Stomach (tissue), 4 donors: ENCODE measurements around the gene POU2AF2.

Experiments used
- EP300 ChIP-seq: sonication (generic); formaldehyde crosslinking; IDR thresholded peaks from one replicate; pipeline ENCODE4 v1.6.1; 2017; ENCODE audit warnings: antibody characterized with exemption
- POLR2AphosphoS5 ChIP-seq, 3 donors: sonication (generic); formaldehyde crosslinking; IDR thresholded peaks; one replicate each; pipeline ENCODE4 v1.6.1; 2016; ENCODE audit warnings: antibody characterized with exemption in 3 of 3
- TF ChIP-seq, protein P1 (sequence below), 7 experiments: fragments of 450-650 bp in 4 of 7; fragments of 200-600 bp in 3 of 7; sonication (generic) in 3 of 7; IDR thresholded peaks; one replicate each; pipeline ENCODE4 v1.5.1; 2016 to 2019; ENCODE audit warnings: antibody characterized with exemption in 7 of 7, control low read depth in 2 of 7, mild to moderate bottlenecking in 1 of 7

DNA sequence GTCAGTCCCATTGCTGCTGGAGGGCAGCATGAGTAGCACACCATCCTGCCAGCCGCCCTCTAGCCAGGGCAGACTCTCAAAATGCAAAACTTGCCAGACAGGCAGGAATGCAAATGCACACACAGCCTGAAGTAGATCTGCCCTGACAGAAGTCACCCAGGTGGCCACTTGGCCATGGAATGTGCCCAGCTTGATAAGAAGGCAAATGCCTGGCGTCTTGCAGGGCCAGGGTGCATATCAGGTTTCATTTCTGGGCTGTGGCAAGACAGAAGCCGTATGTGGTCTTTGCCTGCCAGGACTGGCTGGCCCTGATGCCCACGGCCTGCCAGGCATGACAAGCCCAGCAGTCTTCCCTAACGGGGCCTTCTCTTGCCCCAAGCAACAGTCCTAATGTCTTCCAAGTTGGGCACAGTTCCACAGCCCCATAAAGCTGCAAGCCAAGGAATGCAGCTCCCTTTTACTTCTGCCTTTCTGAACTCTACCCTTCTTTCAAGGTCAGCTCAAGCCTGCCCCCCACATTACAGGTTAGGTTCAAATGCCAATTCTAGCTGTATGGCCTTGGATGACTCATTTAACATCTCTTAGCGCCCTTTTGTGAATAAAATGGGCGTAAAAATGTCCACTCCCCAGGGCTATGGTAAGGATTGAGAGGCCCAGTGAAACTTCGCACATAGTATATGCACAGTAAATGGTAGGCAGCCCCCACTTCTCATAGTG, 82.5 kb downstream of the POU2AF2 start:
- peak; percentile 50 to 90 (median 87) for TF ChIP-seq POLR2AphosphoS5 (IDR thresholded peaks at IDR 0.05)
- TF ChIP-seq, protein P1, sequence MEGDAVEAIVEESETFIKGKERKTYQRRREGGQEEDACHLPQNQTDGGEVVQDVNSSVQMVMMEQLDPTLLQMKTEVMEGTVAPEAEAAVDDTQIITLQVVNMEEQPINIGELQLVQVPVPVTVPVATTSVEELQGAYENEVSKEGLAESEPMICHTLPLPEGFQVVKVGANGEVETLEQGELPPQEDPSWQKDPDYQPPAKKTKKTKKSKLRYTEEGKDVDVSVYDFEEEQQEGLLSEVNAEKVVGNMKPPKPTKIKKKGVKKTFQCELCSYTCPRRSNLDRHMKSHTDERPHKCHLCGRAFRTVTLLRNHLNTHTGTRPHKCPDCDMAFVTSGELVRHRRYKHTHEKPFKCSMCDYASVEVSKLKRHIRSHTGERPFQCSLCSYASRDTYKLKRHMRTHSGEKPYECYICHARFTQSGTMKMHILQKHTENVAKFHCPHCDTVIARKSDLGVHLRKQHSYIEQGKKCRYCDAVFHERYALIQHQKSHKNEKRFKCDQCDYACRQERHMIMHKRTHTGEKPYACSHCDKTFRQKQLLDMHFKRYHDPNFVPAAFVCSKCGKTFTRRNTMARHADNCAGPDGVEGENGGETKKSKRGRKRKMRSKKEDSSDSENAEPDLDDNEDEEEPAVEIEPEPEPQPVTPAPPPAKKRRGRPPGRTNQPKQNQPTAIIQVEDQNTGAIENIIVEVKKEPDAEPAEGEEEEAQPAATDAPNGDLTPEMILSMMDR (IDR thresholded peaks at IDR 0.05) = no peak
- TF ChIP-seq EP300 = no peak
